GM21619 (cell line): ENCODE data around the gene FBXL19.
"Not testable (repeated sequence)": the region's sequence is repeated elsewhere in the genome, so short reads cannot be mapped to it uniquely, and the experiment has no call there.

ENCODE experiments used
- ATAC-seq: cut with Tn5 transposase; IDR thresholded peaks from one replicate; pipeline ENCODE4 v1.9.1; 2021; ENCODE audit not compliant: unreplicated experiment

The FBXL19 gene

GRCh38 chr16:30921748-30922419 is 1.5 kb upstream of the FBXL19 start:
- ATAC-seq, result no peak

DNA sequence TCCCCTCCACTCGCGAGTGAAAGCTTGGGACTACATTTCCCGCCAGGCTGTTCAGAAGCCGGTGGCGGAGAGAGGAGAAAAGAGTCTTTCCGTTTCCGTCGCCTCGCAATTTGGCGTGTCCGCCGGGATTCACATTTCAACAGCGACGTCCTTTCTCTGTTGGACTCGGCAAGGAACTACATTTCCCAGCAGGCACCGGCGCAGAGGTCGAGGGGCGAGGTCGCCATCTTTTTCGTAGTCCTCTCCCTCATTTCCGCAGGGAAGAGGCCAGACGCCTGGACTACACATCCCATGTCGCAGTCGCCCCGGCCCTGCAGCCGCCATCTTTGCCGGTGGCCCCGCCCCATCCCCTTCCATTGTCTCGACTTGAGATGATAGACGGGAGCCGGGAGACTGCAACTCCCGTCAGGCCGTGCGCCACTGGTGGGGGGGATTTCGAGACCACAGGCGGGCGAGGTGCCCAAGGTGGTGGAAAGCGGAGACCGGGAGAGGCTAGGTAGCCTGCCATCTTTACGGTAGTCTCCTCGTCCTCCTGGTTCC is 882 bp upstream of the FBXL19 start:
- peak; percentile 70 for ATAC-seq

DNA sequence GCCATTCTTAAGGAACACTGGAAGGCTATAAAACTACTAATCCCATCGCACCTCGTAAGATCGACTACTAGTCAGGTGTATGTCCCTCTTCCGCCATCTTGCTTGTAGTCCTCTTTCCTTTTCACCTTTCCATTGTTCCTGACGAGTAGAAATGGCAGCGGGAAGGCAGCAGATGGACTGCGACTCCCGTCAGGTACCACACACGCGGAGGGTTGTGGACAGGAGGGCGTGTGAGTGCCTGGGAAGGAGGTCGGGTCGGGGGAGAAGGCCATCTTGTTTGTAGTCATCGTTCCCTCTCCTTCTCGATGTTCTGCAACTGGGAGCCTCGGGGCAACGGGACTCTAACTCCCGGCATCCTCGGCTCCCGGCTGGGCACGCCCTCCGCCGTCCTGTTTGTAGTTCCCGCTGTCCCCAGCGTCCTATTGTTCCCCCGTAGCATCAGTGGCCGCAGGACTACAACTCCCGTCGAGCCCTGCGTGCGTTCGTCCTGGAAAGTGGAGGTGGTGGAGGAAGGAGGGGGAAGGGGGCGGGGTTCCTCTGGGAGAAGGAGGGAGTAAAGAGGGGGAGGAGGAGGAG is 324 bp upstream of the FBXL19 start:
- ATAC-seq, result peak; percentile 57

- ATAC-seq, result no peak
These were observed 922 bp downstream of the FBXL19 start for GRCh38 chr16:30924076-30924912.

DNA sequence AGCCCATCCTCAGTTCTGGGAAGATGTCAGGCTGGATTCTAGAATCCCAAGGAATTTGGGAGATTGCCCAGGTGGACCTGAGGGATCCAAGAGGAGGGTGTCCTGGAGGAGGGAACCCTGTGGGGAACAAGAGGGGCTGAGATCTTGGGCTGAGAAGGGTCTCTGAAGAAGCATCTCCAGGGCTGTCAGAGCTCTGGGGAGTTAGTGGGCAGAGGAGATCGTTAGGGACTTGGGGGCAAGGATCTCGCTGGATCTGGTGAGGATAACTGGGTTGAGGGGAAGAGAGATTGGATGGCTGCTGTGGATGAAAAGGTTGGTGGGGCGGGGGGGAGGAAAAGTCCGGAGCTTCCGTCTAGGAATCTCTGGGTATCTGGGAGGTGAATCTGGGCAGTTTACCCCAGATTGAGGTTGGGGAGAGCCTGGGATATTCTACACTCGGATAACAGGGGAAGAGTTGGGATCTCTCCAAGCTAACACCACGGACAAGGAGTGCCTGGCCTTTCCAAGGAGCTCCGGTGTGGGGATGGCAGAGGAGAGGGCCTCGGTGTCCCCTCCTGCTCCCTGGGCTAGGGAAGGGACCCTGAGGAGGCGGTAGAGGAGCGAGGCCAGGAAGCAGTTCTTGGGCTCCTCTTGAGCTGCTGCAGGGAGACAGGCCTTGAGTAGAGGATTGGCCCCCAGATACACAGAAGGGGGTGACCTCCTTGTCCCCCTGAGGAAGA is 1.7 kb downstream of the FBXL19 start:
- no peak for ATAC-seq

- ATAC-seq, result no peak
These were observed 2.2 kb downstream of the FBXL19 start for GRCh38 chr16:30925632-30925987.

DNA sequence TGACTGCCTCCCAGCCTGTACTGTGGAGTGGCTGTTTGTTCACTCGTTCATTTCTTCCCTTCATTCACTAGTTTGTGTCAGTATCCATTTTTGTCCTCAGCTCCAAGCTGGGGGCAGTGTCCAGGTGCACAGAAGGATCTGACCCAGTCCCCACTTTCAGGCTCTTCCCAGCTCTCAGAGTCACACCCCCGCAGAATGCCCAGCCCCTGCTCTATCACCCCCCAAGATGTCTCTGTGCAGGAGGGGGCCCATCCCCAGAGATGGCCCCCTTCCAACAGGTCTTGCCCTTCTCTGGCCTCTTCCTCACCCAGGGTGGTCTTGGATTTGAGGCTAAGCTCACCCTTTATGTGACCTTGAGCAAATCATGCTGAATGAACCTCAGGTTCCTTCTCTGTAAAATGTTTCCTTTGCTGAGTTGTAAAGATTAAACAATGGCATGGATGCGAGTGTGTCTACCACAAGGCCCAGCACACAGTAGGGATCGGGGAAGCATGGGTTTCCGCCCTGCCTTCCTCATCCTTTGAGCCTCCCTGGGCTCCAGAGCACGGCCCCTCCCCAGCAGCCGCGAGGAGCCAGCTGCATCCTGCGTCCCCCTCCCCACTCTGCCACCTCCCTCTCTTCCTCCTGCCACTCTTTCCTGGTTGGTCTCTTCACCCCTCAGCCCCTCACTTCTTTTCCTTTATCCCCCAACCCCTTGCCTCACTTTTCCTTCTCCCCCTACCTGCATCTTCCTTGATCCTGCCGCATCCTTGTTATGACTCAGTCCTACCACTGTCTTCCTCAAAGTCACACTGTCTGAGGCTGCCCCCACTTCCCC is 2.8 kb downstream of the FBXL19 start:
- ATAC-seq, result no peak

GRCh38 chr16:30926937-30927788 is 3.8 kb downstream of the FBXL19 start:
- no peak for ATAC-seq

DNA sequence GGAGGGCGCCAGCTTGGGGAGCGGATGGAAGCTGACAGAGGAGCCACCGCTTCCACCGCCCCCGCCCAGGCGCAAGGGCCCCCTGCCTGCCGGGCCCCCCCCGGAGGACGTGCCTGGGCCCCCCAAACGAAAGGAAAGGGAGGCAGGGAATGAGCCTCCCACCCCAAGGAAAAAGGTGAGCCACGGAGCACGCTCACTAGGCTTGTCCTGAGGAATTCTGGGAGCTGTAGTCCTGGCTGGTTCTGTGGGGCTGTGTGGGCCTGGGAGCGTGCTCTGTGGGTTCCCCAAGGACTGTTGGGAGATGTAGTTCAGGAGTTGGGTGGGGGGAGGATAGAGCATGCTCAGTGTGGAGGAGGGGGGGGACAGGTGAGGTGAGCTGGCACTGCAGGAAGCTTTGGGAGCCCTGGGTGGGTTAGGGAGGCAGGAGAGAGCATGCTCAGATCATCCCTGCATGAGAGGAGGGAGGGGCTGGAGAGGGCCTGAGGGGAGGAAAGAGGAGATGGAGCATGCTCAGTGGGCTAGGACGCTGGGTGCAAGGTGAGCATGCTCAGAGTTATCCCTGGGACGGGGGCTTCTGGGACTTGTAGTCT is 4.5 kb downstream of the FBXL19 start:
- ATAC-seq, result no peak

- ATAC-seq, result no peak
These were observed 5.0 kb downstream of the FBXL19 start for GRCh38 chr16:30928390-30928789.

DNA sequence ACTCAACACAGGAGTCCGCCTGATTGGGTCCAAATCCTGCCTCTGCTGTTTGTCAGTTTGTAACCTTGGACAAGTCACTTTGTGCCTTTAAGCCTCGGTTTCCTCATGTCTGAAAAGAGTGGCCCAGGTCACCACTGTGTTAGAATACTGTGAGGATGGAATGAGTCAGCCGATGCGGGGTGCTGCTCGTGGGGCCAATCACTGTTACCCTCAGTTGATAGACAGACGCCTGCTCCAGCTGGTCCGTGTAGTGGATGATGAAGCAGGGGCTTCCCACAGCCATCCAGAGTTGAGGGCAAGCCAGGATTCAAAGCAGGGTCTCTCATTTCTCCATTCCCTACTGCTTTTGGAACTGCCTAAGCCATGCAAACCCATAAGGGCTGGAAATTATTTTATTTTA is 5.8 kb downstream of the FBXL19 start:
- no peak for ATAC-seq

GRCh38 chr16:30930160-30930571 is 6.8 kb downstream of the FBXL19 start:
- ATAC-seq, result no peak

DNA sequence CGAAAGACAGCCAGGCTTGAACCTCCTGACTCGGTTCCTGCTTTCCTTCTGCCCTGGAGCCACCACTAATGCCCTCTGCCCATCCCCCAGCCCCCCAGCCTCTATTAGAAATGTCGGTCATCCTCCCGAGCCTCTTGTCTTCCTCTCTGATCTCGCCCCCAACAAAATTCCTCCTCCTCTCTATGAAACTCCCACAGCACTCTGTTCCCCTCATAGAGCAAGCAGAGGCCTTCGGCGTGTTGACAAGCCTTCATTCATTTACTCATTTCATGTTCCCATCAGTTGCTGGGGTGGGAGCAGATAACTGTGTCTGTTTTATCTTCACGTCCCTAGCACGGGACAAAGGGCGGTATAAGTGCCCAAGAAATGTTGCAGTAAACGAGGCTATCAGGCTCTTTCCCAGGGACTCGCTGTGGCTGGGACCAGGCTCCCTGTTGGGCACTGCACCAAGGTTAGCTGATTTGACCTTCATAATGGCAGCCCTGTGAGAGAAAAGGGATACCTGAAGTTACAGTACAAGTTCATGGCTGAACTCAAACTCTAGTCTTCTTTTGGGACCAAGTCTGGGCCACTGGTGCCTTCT is 7.8 kb downstream of the FBXL19 start:
- no peak for ATAC-seq

- ATAC-seq, result no peak
These were observed 11.6 kb downstream of the FBXL19 start for GRCh38 chr16:30934827-30935557.

DNA sequence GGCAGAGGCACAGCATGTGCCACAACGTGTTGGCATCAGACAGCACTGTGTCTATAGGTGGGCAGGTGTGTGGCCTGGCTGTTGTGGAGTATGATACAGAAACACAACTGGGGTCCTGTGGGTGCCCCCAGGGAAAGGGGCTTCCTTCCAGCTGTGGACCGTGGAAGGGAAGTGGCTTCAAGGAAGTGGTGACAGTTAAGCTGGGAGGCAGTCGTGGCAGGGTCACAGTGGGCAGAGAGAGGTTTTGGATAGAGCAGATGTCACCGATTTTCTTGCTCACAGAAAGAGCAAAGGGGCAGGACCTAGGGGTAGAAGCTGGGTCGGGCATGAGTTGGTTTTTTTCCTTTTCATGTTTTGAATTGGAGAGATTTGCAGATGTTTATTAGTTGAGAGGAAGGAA is 14.3 kb downstream of the FBXL19 start:
- ATAC-seq, result no peak

DNA sequence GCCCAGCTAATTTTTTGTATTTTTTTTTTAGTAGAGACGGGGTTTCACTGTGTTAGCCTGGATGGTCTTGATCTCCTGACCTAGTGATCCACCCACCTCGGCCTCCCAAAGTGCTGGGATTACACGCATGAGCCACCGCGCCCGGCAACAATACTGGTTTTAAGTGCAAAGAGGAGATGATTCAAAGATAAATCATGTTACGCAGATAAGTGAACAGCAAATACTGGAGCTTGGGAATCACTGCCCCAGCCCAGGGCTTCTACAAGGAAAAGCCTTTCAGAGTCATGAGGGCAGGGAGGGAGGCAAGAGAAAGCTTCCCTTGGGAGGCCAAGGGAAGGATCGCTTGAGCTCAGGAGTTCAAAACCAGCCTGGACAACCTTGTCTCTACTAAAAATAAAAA is 16.2 kb downstream of the FBXL19 start:
- ATAC-seq, result not testable (repeated sequence)

DNA sequence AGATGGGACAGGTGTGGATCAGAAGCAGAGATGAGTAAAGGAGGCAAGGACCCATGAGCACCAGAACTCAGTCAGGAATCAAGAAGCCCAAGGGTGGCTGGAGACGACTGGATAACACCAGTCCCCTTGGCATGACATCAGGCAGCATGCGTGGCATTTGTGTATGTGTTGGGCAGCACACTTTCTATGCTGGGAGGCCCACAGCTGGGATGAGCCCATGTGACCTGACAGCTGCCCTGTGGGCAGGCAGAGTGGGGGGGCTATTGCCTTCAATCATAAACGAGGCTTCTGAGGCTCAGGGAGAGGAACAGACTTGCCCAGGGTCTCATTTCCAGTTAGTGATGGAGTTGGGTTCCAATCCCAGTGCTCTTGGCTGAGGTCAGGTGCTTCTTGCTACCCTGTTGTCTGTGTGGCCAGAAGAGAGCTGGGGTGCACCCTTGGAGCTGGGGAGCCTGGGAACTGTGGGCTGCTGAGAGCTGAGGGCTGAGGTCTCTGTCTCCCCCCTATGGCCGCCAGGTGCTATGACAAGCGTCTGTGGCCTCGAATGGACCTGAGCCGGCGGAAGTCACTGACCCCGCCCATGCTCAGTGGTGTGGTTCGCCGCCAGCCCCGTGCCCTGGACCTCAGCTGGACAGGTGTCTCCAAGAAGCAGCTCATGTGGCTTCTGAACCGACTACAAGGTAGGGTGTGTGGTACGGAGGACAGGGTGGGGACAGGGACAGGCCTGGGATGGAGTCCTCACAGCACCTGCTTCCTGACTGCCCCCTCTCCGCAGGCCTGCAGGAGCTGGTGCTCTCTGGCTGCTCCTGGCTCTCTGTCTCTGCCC is 18.4 kb downstream of the FBXL19 start:
- ATAC-seq, result peak; percentile 85
